ENCODE data around the gene BEST1. TPM values are rescaled to one million over a fixed set of nuclear protein-coding genes. Genes with fewer than 3 reads are reported as not detected.

The BEST1 gene
- 1 to 10 TPM in 3 of 4 donors, under 1 TPM in 1; 0.89 to 2.8 (median 1.5) TPM for total RNA-seq

GRCh38 chr11:61950035-61950547 lies at the start of gene BEST1:
Gene BEST1 (plus strand): TSS chr11:61950351. CDS start chr11:61951807, 1,456 bp downstream.
- no peak for DNase-seq (ENCODE audit: low spot score in 2 of 2)
- intact Hi-C loops (cut with DNase I; ENCODE audit: low total_unique reads), result no loop called here
- H3K4me3 ChIP-seq (ENCODE audit: low read depth, poor library complexity, severe bottlenecking), result no peak within 1 kb of the TSS
- 82 to 88% methylated on average over 6 to 8 of the region's 8 CpGs for WGBS, 2 donors
- TF ChIP-seq CTCF (IDR thresholded peaks at IDR 0.05), result no peak
- TF ChIP-seq POLR2A (IDR thresholded peaks at IDR 0.05), result no peak

DNA sequence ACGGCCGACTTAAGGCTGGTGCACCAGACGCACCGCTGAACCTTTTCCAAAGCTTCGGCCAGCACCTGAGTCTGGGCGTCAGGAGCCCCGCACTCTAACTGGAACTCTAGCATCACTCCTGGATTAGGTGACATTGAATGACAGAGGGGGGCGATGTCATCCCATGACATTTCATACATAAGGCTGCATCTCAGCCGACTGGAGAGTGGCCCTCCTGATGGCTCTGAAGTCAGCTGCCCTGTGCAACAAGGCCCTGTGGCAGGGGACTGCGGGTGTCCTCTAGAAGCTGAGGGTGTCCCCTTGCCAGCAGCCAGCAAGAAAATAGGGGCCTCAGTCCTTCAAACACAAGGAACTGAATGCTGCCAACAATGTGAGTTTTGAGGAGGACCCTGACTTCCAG lies 48.8 kb upstream of the BEST1 start:
- H3K4me3 ChIP-seq (ENCODE audit: low read depth, poor library complexity, severe bottlenecking), result no peak overlapping the region
- no peak for DNase-seq (ENCODE audit: low spot score in 2 of 2)
- 80 to 87% methylated on average over 10 of the region's 10 CpGs for WGBS, 2 donors
- intact Hi-C loops (cut with DNase I; ENCODE audit: low total_unique reads), result no loop called here
- TF ChIP-seq CTCF (IDR thresholded peaks at IDR 0.05) (no peak), POLR2A (IDR thresholded peaks at IDR 0.05) (no peak)

DNA sequence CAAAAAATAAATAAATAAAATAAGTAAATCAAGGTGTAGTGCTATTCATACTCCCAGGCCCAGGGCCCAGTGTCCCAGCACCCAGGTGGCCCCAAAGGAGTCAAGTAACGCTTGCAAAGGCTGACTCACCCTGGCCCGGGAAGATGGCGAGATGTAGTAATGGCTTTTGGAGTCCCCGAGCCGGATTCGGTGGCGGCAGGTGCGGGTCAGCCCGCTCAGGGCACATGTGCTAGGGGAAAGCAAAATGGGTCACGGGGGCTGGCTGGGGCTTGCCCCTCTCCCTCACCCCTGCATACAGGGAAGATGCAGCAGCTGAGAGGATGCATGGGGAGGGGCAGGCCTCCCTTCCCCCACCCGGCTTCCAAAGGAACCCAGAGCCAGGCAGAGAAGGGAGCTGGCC lies 47.8 kb upstream of the BEST1 start:
- DNase-seq (ENCODE audit: low spot score in 2 of 2), result no peak
- 88 to 89% methylated on average over 11 of the region's 11 CpGs for WGBS, 2 donors
- H3K4me3 ChIP-seq (ENCODE audit: low read depth, poor library complexity, severe bottlenecking), result no peak overlapping the region
- intact Hi-C loops (cut with DNase I; ENCODE audit: low total_unique reads), result no loop called here
- TF ChIP-seq POLR2A (IDR thresholded peaks at IDR 0.05) (no peak), CTCF (IDR thresholded peaks at IDR 0.05) (no peak)

- WGBS, 2 donors, result 92 to 94% methylated on average over 3 of the region's 3 CpGs
- intact Hi-C loops (cut with DNase I; ENCODE audit: low total_unique reads), result no loop called here
- no peak for DNase-seq (ENCODE audit: low spot score in 2 of 2)
- no peak overlapping the region for H3K4me3 ChIP-seq (ENCODE audit: low read depth, poor library complexity, severe bottlenecking)
- no peak for TF ChIP-seq CTCF (IDR thresholded peaks at IDR 0.05)
- no peak for TF ChIP-seq POLR2A (IDR thresholded peaks at IDR 0.05)
These were observed 46.3 kb upstream of the BEST1 start for GRCh38 chr11:61903845-61904244.

DNA sequence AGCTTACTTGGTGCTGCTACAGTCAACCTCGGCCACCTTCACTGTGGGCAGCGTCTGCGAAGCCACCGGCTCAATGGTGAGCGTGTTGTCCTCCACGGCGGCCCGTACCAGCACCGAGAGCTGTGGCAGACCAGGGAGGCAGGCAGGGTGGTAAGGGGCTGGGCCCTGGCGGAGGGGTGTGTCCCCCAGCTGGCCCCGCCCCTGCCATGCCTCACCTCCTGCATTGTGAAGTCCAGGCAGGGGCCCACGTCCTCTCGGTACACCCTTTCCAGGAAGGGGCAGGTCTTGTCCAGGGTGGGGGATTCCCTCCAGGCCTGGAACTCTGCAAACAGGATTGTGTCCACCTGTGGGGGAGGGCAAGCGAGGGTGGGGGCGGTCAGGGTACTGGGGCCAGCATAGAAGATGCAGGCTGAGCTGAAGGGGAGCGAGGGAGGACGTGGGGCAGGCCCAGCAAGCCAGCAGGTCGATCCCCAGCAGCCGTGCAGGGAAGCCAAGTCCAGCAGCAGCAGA lies 45.6 kb upstream of the BEST1 start:
- no peak overlapping the region for H3K4me3 ChIP-seq (ENCODE audit: low read depth, poor library complexity, severe bottlenecking)
- 57 to 78% methylated on average over 14 to 19 of the region's 19 CpGs for WGBS, 2 donors
- intact Hi-C loops (cut with DNase I; ENCODE audit: low total_unique reads), result no loop called here

More for the DNA sequence above, 45.6 kb upstream of the BEST1 start:
- no peak for TF ChIP-seq POLR2A (IDR thresholded peaks at IDR 0.05)
- no peak for TF ChIP-seq CTCF (IDR thresholded peaks at IDR 0.05)
- DNase-seq (ENCODE audit: low spot score in 2 of 2), result no peak
